ENCODE data around the gene GOLGA7B. TPM values are rescaled to one million over a fixed set of nuclear protein-coding genes. Genes with fewer than 3 reads are reported as not detected.

Gene GOLGA7B
- polyA plus RNA-seq, 1 experiment = not detected

- Histone ChIP-seq H3K4me3 (ENCODE audit: low read depth, low read length) (no peak overlapping the region), H3K9me3 (ENCODE audit: control insufficient read depth, insufficient read depth, low read length) (no peaks in the 10 kb centered on the region), H3K27me3 (ENCODE audit: control insufficient read depth, insufficient read depth, low read length) (peaks cover 22% of the 10 kb centered on the region), H3K27ac (ENCODE audit: low read depth, low read length) (no peak overlapping the region)
- ChIA-PET POLR2A (no interaction called here), CTCF (no interaction called here)
- DNase-seq (ENCODE audit: low read depth, low spot score) = no peak
- no peak for TF ChIP-seq CTCF (IDR thresholded peaks at IDR 0.05; ENCODE audit: low read depth, low read length)
These were observed 34.6 kb upstream of the GOLGA7B start for GRCh38 chr10:97814996-97815395.

DNA sequence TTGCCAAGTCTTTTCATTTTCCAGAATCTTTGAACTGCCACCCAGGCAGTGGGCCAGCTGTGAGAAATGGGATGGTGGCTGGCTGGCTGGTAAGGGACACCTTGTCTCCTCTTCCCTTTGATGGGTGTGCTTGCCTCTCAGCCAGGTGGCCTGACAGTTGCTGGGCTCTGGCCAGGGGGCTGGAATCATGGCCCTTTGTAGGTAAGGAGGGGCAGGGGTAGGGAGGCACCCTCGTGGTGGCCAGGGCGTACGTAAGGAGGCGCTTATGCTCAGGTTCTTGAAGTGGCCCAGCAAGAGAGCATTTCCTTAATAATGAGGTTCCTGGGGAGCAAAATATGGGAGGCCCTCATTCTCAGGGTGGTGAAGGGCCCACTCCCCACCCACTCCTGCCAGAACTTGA, 33.0 kb upstream of the GOLGA7B start:
- Histone ChIP-seq H3K27me3 (ENCODE audit: control insufficient read depth, insufficient read depth, low read length) (peaks cover 27% of the 10 kb centered on the region), H3K9me3 (ENCODE audit: control insufficient read depth, insufficient read depth, low read length) (no peaks in the 10 kb centered on the region), H3K27ac (ENCODE audit: low read depth, low read length) (no peak overlapping the region), H3K4me3 (ENCODE audit: low read depth, low read length) (no peak overlapping the region)
- no peak for DNase-seq (ENCODE audit: low read depth, low spot score)
- TF ChIP-seq CTCF (IDR thresholded peaks at IDR 0.05; ENCODE audit: low read depth, low read length) = no peak
- ChIA-PET CTCF (no interaction called here), POLR2A (no interaction called here)

GRCh38 chr10:97818572-97818971, 31.1 kb upstream of the GOLGA7B start:
- no peak for DNase-seq (ENCODE audit: low read depth, low spot score)
- CTCF ChIA-PET = no interaction called here
- Histone ChIP-seq H3K4me3 (ENCODE audit: low read depth, low read length) (no peak overlapping the region), H3K9me3 (ENCODE audit: control insufficient read depth, insufficient read depth, low read length) (no peaks in the 10 kb centered on the region), H3K27me3 (ENCODE audit: control insufficient read depth, insufficient read depth, low read length) (peaks cover 30% of the 10 kb centered on the region), H3K27ac (ENCODE audit: low read depth, low read length) (no peak overlapping the region)
- no peak for TF ChIP-seq CTCF (IDR thresholded peaks at IDR 0.05; ENCODE audit: low read depth, low read length)
- POLR2A ChIA-PET = no interaction called here

DNA sequence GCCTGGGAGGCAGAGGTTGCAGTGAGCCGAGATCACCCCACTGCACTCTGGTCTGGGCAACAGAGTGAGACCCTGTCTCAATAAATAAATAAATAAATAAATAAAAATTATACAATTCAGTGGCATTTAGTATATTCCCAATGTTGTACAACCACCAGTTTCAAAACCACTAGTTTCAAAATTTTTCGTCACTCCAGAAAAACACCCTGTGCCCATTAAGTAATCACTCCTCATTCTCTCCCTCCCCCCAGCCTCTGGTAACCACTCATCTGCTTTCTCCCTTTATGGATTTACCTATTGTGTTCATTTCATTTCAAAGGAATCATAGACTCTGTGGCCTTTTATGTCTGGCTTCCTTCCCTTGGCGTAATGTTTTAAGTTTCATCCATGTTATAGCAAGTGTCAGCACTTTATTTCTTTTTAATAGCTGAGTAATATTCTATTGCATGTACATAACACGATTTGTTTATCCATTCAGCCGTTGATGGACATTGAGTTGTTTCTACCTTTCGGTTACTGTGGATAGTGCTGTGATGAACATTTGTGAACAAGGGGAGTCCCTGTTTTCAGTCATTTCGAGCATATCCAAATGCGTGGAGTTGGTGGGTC, 29.4 kb upstream of the GOLGA7B start:
- H3K27ac ChIP-seq (ENCODE audit: low read depth, low read length) = no peak overlapping the region
- DNase-seq (ENCODE audit: low read depth, low spot score) = no peak
- H3K4me3 ChIP-seq (ENCODE audit: low read depth, low read length) = no peak overlapping the region
- peaks cover 31% of the 10 kb centered on the region for H3K27me3 ChIP-seq (ENCODE audit: control insufficient read depth, insufficient read depth, low read length)
- ChIA-PET CTCF (interaction anchor here (0.6 kb wide), 1 partner anchor 28 kb away, joined by 3 read pairs; no protein-coding TSS in a partner anchor), POLR2A (no interaction called here)
- no peaks in the 10 kb centered on the region for H3K9me3 ChIP-seq (ENCODE audit: control insufficient read depth, insufficient read depth, low read length)
- TF ChIP-seq CTCF (IDR thresholded peaks at IDR 0.05; ENCODE audit: low read depth, low read length) = no peak

DNA sequence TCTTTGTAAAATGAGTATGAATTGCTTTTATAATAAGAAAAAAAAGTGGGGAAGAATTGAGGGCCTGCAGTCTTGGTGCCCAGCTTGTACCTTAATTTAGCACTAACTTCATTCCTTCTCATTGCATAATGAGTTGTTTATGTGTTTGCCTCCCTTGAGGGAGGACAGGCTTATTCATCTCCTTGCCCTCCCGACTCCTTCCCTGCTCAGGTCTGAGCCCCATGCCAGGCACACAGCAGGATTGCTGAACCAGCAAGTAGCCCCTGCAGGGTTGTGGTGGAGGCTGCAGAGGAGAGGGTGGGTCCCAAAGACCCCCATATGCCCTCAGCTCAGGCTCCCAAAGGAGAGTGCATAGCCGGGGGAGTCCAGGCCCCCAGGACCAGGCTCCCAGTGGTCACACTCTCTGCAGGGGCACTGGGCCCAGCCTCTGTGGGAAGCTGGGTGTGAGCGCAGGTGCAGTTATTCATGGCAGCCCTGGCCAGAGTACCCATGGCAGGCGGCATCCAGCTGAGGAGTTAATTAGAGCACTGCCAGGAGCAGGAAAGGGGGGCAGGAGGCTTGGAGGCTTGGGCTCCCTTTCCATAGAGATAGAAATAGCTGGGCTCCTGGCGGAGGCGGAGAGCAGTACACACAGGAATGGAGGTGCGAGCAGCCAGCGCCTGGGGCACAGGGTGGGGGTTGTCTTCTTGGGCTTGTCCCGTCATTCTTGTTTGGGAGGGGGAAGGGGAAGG, 28.2 kb upstream of the GOLGA7B start:
- no peak for TF ChIP-seq CTCF (IDR thresholded peaks at IDR 0.05; ENCODE audit: low read depth, low read length)
- CTCF ChIA-PET = interaction anchor here (0.5 kb wide), 1 partner anchor 1859 kb away, joined by 5 read pairs; no protein-coding TSS in a partner anchor
- DNase-seq (ENCODE audit: low read depth, low spot score) = no peak
- POLR2A ChIA-PET = no interaction called here
- no peaks in the 10 kb centered on the region for H3K9me3 ChIP-seq (ENCODE audit: control insufficient read depth, insufficient read depth, low read length)
- no peak overlapping the region for H3K27ac ChIP-seq (ENCODE audit: low read depth, low read length)
- H3K27me3 ChIP-seq (ENCODE audit: control insufficient read depth, insufficient read depth, low read length) = peaks cover 27% of the 10 kb centered on the region
- no peak overlapping the region for H3K4me3 ChIP-seq (ENCODE audit: low read depth, low read length)

Measured in AG04450 (cell line).